IMR-90 (cell line): ENCODE data around the gene ATRNL1. TPM values are rescaled to one million over a fixed set of nuclear protein-coding genes. Genes with fewer than 3 reads are reported as not detected.

Source experiments
- ATAC-seq: fragments of 200-7000 bp; cut with Tn5 transposase; 2 replicates; pipeline ENCODE4 v1.9.1; 2020; ENCODE audit warnings: low read depth, mild to moderate bottlenecking, moderate library complexity
- BruUV-seq: library from RNA; stranded (reverse); fragments of 400-500 nt; replicated peaks from 2 replicates; lab custom pipeline; 2021; lab: Mats Ljungman, UMichigan
- CTCF ChIA-PET: fragments of 300-600 bp; formaldehyde crosslinking; extraction: SDS; loops from one replicate; lab custom pipeline; 2021; ENCODE audit warnings: antibody characterized with exemption; lab: Yijun Ruan, JAX
- POLR2A ChIA-PET: fragments of 300-600 bp; sonication (Branson Sonifier 250); formaldehyde crosslinking; loops from one replicate; lab custom pipeline; 2022; ENCODE audit warnings: antibody characterized with exemption; ENCODE audit not compliant: unreplicated experiment; lab: Charles Lee
- DNase-seq: peaks from one replicate; pipeline ENCODE4 v3.0.0; 2013
- H2AFZ ChIP-seq: replicated peaks from 2 replicates; pipeline ENCODE3; 2013; ENCODE audit warnings: low read length, mild to moderate bottlenecking; ENCODE audit not compliant: poor library complexity
- H2AK5ac ChIP-seq: 2 replicates; pipeline ENCODE4 v1.6.1; 2013; ENCODE audit warnings: low read depth, low read length, inconsistent platforms
- H2AK9ac ChIP-seq: replicated peaks from 2 replicates; pipeline ENCODE3; 2013; ENCODE audit warnings: mild to moderate bottlenecking, low read depth, low read length, moderate library complexity; ENCODE audit not compliant: poor library complexity
- H2BK120ac ChIP-seq: 2 replicates; pipeline ENCODE4 v1.6.1; 2013; ENCODE audit warnings: low read depth, low read length, inconsistent platforms
- H2BK15ac ChIP-seq: 3 replicates; pipeline ENCODE4 v1.6.1; 2013; ENCODE audit warnings: low read depth, low read length, inconsistent platforms
- H2BK20ac ChIP-seq: 2 replicates; pipeline ENCODE4 v1.6.1; 2013; ENCODE audit warnings: low read depth, mild to moderate bottlenecking, inconsistent platforms, low read length, moderate library complexity
- H2BK5ac ChIP-seq: 2 replicates; pipeline ENCODE4 v1.6.1; 2013; ENCODE audit warnings: mild to moderate bottlenecking, low read depth, low read length, inconsistent platforms; ENCODE audit not compliant: poor library complexity, severe bottlenecking
- H3K14ac ChIP-seq: replicated peaks from 2 replicates; pipeline ENCODE4 v1.6.1; 2013; ENCODE audit warnings: low read depth, low read length, inconsistent platforms
- H3K18ac ChIP-seq: 2 replicates; pipeline ENCODE4 v1.6.1; 2013; ENCODE audit warnings: low read depth, low read length, control low read depth
- H3K23ac ChIP-seq: 2 replicates; pipeline ENCODE4 v1.6.1; 2013; ENCODE audit warnings: low read depth, low read length, inconsistent platforms
- H3K27ac ChIP-seq: 2 replicates; pipeline ENCODE4 v1.5.1; 2013; ENCODE audit warnings: mild to moderate bottlenecking, control low read depth, low read length; ENCODE audit not compliant: insufficient read depth
- H3K27me3 ChIP-seq: 2 replicates; pipeline ENCODE4 v1.6.1; 2013; ENCODE audit warnings: low read length; ENCODE audit not compliant: control insufficient read depth, insufficient read depth
- H3K36me3 ChIP-seq: 2 replicates; pipeline ENCODE4 v1.6.1; 2013; ENCODE audit warnings: low read length, mixed read lengths; ENCODE audit not compliant: control insufficient read depth, insufficient read depth
- H3K4ac ChIP-seq: 2 replicates; pipeline ENCODE4 v1.6.1; 2013; ENCODE audit warnings: low read depth, low read length, inconsistent platforms
- H3K4me1 ChIP-seq: 2 replicates; pipeline ENCODE4 v1.6.1; 2013; ENCODE audit warnings: low read length, mixed read lengths; ENCODE audit not compliant: control insufficient read depth, insufficient read depth
- H3K4me2 ChIP-seq: 2 replicates; pipeline ENCODE4 v1.6.1; 2013; ENCODE audit warnings: low read depth, mild to moderate bottlenecking, control low read depth, low read length, moderate library complexity
- H3K4me3 ChIP-seq: 2 replicates; pipeline ENCODE4 v1.5.1; 2013; ENCODE audit warnings: low read depth, mild to moderate bottlenecking, control low read depth, low read length, moderate library complexity; ENCODE audit not compliant: insufficient read depth
- H3K56ac ChIP-seq: 2 replicates; pipeline ENCODE4 v1.6.1; 2013; ENCODE audit warnings: low read length, inconsistent platforms; ENCODE audit not compliant: insufficient read depth; ENCODE audit errors: extremely low read depth
- H3K79me1 ChIP-seq, 2 experiments: 2 replicates each; pipeline ENCODE4 v1.6.1; 2013; ENCODE audit warnings: low read length in 2 of 2, inconsistent platforms in 1 of 2, low read depth in 1 of 2
- H3K9ac ChIP-seq: 2 replicates; pipeline ENCODE4 v1.6.1; 2013; ENCODE audit warnings: low read depth, low read length, control low read depth
- H3K9me1 ChIP-seq: 2 replicates; pipeline ENCODE4 v1.6.1; 2013; ENCODE audit warnings: low read length, inconsistent platforms; ENCODE audit not compliant: insufficient read depth
- H3K9me3 ChIP-seq: 2 replicates; pipeline ENCODE4 v1.6.1; 2013; ENCODE audit warnings: low read length; ENCODE audit not compliant: control insufficient read depth, insufficient read depth
- H4K20me1 ChIP-seq: 2 replicates; pipeline ENCODE4 v1.6.1; 2013; ENCODE audit warnings: low read length, inconsistent platforms; ENCODE audit not compliant: insufficient read depth
- H4K5ac ChIP-seq: 2 replicates; pipeline ENCODE4 v1.6.1; 2013; ENCODE audit warnings: mild to moderate bottlenecking, low read depth, low read length, control low read depth
- H4K8ac ChIP-seq, 2 experiments: 2 replicates each; pipeline ENCODE4 v1.6.1; 2013; ENCODE audit warnings: low read depth in 2 of 2, low read length in 2 of 2, control low read depth in 1 of 2, inconsistent platforms in 1 of 2
- H4K91ac ChIP-seq: 2 replicates; pipeline ENCODE4 v1.6.1; 2013; ENCODE audit warnings: low read depth, low read length, inconsistent platforms; ENCODE audit not compliant: insufficient read depth
- NFE2L2 ChIP-seq: fragments of 150-350 bp; IDR thresholded peaks from 2 replicates; pipeline ENCODE4 v1.6.1; 2016; ENCODE audit warnings: low read depth, mild to moderate bottlenecking, low read length
- POLR2A ChIP-seq: IDR thresholded peaks from 2 replicates; pipeline ENCODE4 v1.6.1; 2012; ENCODE audit warnings: mild to moderate bottlenecking, low read depth, low read length
- WGBS, 2 experiments: methylation state at CpG; one replicate each; pipeline versions ENCODE4 v1.1.5 to v1.1.7; 2013; ENCODE audit warnings: missing lambda C conversion rate in 2 of 2; ENCODE audit not compliant: insufficient read length in 1 of 2; ENCODE audit errors: extremely low coverage in 2 of 2; 5-methylcytosine and 5-hydroxymethylcytosine counted together
- dilution Hi-C: fragments of 300-500 bp; cut with HindIII; formaldehyde crosslinking; loops from one replicate; pipeline ENCODE4 v1.14.3; 2018; ENCODE audit warnings: low sequenced_read_pairs; ENCODE audit not compliant: unreplicated experiment
- in situ Hi-C: fragments of 300-500 bp; cut with MboI; formaldehyde crosslinking; loops from 3 replicates; pipeline ENCODE4 v1.14.3; 2019; ENCODE audit warnings: low sequenced_read_pairs, inconsistent platforms, mixed read lengths
- intact Hi-C: fragments of 100-400 bp; cut with micrococcal nuclease; formaldehyde crosslinking; loops from 2 replicates; pipeline ENCODE4 v1.10.0; 2022
- polyA plus RNA-seq, 3 experiments: library from polyadenylated mRNA; depleted of rRNA; stranded (reverse); fragments of >200 nt; gene quantifications; 2 replicates each; pipeline ENCODE4 v1.2.3, GENCODE V29; 2012; ENCODE audit warnings: low replicate concordance in 1 of 3
- total RNA-seq: library from RNA; depleted of rRNA; stranded (reverse); fragments of >200 nt; gene quantifications from 2 replicates; pipeline ENCODE4 v1.2.3, GENCODE V29; 2012
- TF ChIP-seq, protein P1 (sequence below): conservative IDR thresholded peaks from 2 replicates; pipeline ENCODE4 v1.5.1; 2012; ENCODE audit warnings: mild to moderate bottlenecking, low read depth, low read length, improper control_type of control experiment

ATRNL1 gene
- total and polyA plus RNA-seq, 2 of the 4 experiments (the other 2 are of a cell fraction), result 0.18 to 0.19 TPM

DNA sequence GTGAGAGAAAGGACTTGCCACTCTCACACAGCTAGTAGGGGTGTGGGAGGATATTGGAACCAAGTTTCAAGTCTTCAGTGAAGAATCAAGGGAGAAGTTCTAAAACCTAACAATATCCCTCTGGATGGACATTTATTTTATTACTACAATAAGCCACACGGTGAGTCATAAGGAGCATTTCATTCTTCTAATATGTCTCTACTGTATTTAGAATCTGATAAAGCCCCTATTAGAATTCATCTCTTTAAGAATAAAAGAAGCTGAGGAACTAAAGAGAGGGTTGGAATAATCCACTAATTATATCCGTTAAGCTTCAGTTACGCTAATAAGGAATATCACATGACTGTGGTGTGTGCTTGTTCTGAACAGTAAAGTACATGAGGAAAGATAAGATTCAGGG, 40.9 kb upstream of the ATRNL1 start:
- H3K9me1 ChIP-seq, result no peaks in the 10 kb centered on the region
- dilution Hi-C loops, result no loop called here
- no peaks in the 10 kb centered on the region for H3K9me3 ChIP-seq
- H3K18ac ChIP-seq, result no peak overlapping the region
- H2BK15ac ChIP-seq, result no peak overlapping the region
- no peaks in the 10 kb centered on the region; the same call in 1 of the 2 replicates for H3K27me3 ChIP-seq
- no peak overlapping the region for H3K4ac ChIP-seq
- H3K14ac ChIP-seq, result no peak overlapping the region
- H2BK20ac ChIP-seq, result no peak overlapping the region
- no peaks in the 10 kb centered on the region for H3K79me1 ChIP-seq
- TF ChIP-seq, protein P1, sequence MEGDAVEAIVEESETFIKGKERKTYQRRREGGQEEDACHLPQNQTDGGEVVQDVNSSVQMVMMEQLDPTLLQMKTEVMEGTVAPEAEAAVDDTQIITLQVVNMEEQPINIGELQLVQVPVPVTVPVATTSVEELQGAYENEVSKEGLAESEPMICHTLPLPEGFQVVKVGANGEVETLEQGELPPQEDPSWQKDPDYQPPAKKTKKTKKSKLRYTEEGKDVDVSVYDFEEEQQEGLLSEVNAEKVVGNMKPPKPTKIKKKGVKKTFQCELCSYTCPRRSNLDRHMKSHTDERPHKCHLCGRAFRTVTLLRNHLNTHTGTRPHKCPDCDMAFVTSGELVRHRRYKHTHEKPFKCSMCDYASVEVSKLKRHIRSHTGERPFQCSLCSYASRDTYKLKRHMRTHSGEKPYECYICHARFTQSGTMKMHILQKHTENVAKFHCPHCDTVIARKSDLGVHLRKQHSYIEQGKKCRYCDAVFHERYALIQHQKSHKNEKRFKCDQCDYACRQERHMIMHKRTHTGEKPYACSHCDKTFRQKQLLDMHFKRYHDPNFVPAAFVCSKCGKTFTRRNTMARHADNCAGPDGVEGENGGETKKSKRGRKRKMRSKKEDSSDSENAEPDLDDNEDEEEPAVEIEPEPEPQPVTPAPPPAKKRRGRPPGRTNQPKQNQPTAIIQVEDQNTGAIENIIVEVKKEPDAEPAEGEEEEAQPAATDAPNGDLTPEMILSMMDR, result no peak
- TF ChIP-seq POLR2A (no peak), NFE2L2 (no peak)
- intact Hi-C loops, result no loop called here
- no CpG with 5 or more reads among the region's 3 CpGs for WGBS, 2 experiments
- H3K23ac ChIP-seq, result no peak overlapping the region
- H3K4me3 ChIP-seq, result no peak overlapping the region
- H4K91ac ChIP-seq, result no peak overlapping the region
- ATAC-seq (no peak), DNase-seq (no peak)
- no peak overlapping the region for H3K4me2 ChIP-seq
- H2AK5ac ChIP-seq, result no peak overlapping the region
- no TSS peak for BruUV-seq
- no peak overlapping the region for H2BK120ac ChIP-seq
- H2BK5ac ChIP-seq, result no peak overlapping the region
- no peak overlapping the region for H3K56ac ChIP-seq
- ChIA-PET POLR2A (no interaction called here), CTCF (no interaction called here)
- H2AK9ac ChIP-seq, result no peak overlapping the region
- H3K4me1 ChIP-seq, result 0 out of 2 replicates have a peak, but pooled peaks cover 3% of the 10 kb centered on the region
- no peaks in the 10 kb centered on the region for H3K36me3 ChIP-seq
- no peak overlapping the region for H3K27ac ChIP-seq
- in situ Hi-C loops, result no loop called here
- no peak overlapping the region for H4K5ac ChIP-seq
- H4K8ac ChIP-seq, result no peak overlapping the region
- no peak overlapping the region for H3K9ac ChIP-seq
- H2AFZ ChIP-seq, result no peak overlapping the region
- no peaks in the 10 kb centered on the region for H4K20me1 ChIP-seq
